Measurements from ENCODE around the gene HSD17B8.

DNA sequence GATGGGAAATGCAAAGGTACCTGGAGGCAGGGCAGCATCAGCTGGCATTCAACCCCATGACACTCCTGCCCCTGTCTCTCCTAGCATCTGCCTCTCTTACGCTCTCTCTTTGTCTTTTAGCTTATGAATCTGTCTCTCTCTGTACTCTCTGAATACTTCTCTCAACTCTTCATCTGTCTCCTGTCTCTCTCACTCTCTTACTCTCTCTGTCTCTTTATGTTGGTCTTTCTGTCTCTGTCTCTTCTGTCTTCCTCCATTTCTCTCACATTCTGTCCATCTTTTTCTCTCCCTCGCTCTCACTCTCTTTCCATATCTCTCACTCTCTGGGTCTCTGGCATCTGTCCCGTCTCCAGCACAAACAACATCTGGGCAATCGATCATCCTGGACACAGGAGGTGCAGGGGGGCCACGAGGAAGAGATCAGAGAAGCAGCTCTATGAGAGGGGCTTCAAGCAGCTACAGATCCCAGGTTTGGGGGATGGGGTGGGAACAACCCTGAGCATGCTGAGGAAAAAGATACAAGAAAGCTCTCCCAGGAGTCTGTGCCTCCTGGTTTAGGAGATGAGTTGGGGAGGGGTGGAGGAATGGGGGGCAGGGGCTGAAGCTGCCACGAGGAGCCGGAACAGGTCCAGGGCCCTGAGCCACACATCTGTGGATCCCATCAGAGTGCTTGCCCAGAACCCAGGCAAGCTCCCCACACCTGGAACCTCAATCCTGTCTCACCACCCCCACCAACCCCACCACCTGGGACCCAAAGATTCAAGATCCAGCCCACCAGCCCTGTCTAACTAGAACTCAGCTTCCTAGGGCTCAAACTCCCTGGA is 14.6 kb upstream of the HSD17B8 start:
- TF ChIP-seq, protein P1, sequence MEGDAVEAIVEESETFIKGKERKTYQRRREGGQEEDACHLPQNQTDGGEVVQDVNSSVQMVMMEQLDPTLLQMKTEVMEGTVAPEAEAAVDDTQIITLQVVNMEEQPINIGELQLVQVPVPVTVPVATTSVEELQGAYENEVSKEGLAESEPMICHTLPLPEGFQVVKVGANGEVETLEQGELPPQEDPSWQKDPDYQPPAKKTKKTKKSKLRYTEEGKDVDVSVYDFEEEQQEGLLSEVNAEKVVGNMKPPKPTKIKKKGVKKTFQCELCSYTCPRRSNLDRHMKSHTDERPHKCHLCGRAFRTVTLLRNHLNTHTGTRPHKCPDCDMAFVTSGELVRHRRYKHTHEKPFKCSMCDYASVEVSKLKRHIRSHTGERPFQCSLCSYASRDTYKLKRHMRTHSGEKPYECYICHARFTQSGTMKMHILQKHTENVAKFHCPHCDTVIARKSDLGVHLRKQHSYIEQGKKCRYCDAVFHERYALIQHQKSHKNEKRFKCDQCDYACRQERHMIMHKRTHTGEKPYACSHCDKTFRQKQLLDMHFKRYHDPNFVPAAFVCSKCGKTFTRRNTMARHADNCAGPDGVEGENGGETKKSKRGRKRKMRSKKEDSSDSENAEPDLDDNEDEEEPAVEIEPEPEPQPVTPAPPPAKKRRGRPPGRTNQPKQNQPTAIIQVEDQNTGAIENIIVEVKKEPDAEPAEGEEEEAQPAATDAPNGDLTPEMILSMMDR (IDR thresholded peaks at IDR 0.05), result no peak
- no peak for TF ChIP-seq POLR2A (IDR thresholded peaks at IDR 0.05)
